ENCODE results near the gene TCF7.
"Not testable (repeated sequence)": the region's sequence is repeated elsewhere in the genome, so short reads cannot be mapped to it uniquely, and the experiment has no call there.

TCF7 gene

GRCh38 chr5:134145779-134146581, 31.5 kb downstream of the TCF7 start:
- DNase-seq, result peak; percentile 90 to 92

GRCh38 chr5:134146651-134147518, 32.4 kb downstream of the TCF7 start:
- no peak for DNase-seq

GRCh38 chr5:134148316-134148715, 33.8 kb downstream of the TCF7 start:
- DNase-seq, result no peak

GRCh38 chr5:134148986-134149539, 34.6 kb downstream of the TCF7 start:
- no peak for DNase-seq

- no peak for DNase-seq
Measured at GRCh38 chr5:134149571-134150303, 35.3 kb downstream of the TCF7 start.

- DNase-seq, result no peak
Measured at GRCh38 chr5:134151723-134152122, 37.2 kb downstream of the TCF7 start.

GRCh38 chr5:134152173-134152832, 37.8 kb downstream of the TCF7 start:
- not testable (repeated sequence) for DNase-seq

- no peak for DNase-seq
Measured at GRCh38 chr5:134153241-134153640, 38.8 kb downstream of the TCF7 start.

- DNase-seq, result no peak
Measured at GRCh38 chr5:134153657-134154056, 39.2 kb downstream of the TCF7 start.

GRCh38 chr5:134161513-134162395, 47.3 kb downstream of the TCF7 start:
- no peak for DNase-seq

GRCh38 chr5:134162592-134162991, 48.1 kb downstream of the TCF7 start:
- no peak for DNase-seq

GRCh38 chr5:134171972-134172371, 57.5 kb downstream of the TCF7 start:
- peak in 1 of 2 experiments; percentile 16 for DNase-seq

- DNase-seq, result no peak
Measured at GRCh38 chr5:134174841-134175839, 60.7 kb downstream of the TCF7 start.

GRCh38 chr5:134175921-134176510, 61.5 kb downstream of the TCF7 start:
- no peak for DNase-seq

- DNase-seq, result peak; percentile 81 to 86
Measured at GRCh38 chr5:134176511-134177368, 62.3 kb downstream of the TCF7 start, which contains the start of gene SKP1. SKP1 (minus strand) TSS chr5:134176950; CDS start chr5:134174022, 2,928 bp downstream.

- DNase-seq, result no peak
Measured at GRCh38 chr5:134177369-134178095, 63.1 kb downstream of the TCF7 start.

GRCh38 chr5:134178096-134178419, 63.6 kb downstream of the TCF7 start:
- DNase-seq, result no peak

GRCh38 chr5:134183481-134183880, 69.0 kb downstream of the TCF7 start:
- no peak for DNase-seq
